Lung (tissue), 12 donors: ENCODE measurements around the gene ENGASE. TPM values are rescaled to one million over a fixed set of nuclear protein-coding genes. Genes with fewer than 3 reads are reported as not detected.

Source experiments
- ATAC-seq: fragments of 200-7000 bp; cut with Tn5 transposase; one replicate; pipeline ENCODE4 v1.9.1; 2020; ENCODE audit warnings: moderate number of reproducible peaks; ENCODE audit not compliant: insufficient read depth, low FRiP score
- DNase-seq, 3 donors: peaks; one replicate each; pipeline ENCODE4 v3.0.0-alpha.2; 2013 to 2017
- H3K27ac ChIP-seq, 2 donors: one replicate each; pipeline ENCODE4 v1.5.1; 2013; ENCODE audit warnings: mild to moderate bottlenecking in 2 of 2, moderate library complexity in 2 of 2, control low read depth in 1 of 2, inconsistent platforms in 1 of 2, low read depth in 1 of 2, low read length in 1 of 2
- H3K27me3 ChIP-seq, 3 donors: one replicate each; pipeline ENCODE4 v1.5.1; 2013; ENCODE audit warnings: low read length in 2 of 3; ENCODE audit not compliant: control insufficient read depth in 3 of 3, insufficient read depth in 3 of 3
- H3K36me3 ChIP-seq, 4 donors: one replicate each; pipeline ENCODE4 v1.5.1; 2013; ENCODE audit warnings: low read length in 4 of 4, mild to moderate bottlenecking in 1 of 4, moderate library complexity in 1 of 4; ENCODE audit not compliant: control insufficient read depth in 4 of 4, insufficient read depth in 4 of 4
- H3K4me1 ChIP-seq, 5 donors: one replicate each; pipeline ENCODE4 v1.5.1; 2013; ENCODE audit warnings: low read length in 5 of 5, mild to moderate bottlenecking in 2 of 5, moderate library complexity in 1 of 5; ENCODE audit not compliant: control insufficient read depth in 5 of 5, insufficient read depth in 5 of 5
- H3K4me3 ChIP-seq: one replicate; pipeline ENCODE4 v1.5.1; 2013; ENCODE audit warnings: mild to moderate bottlenecking, control low read depth, moderate library complexity
- H3K9ac ChIP-seq, 2 donors: one replicate each; pipeline ENCODE4 v1.5.1; 2013; ENCODE audit warnings: low read length in 2 of 2, control low read depth in 1 of 2; ENCODE audit not compliant: insufficient read depth in 1 of 2
- H3K9me3 ChIP-seq, 4 donors: one replicate each; pipeline ENCODE4 v1.5.1; 2013; ENCODE audit warnings: low read length in 3 of 4, mild to moderate bottlenecking in 1 of 4, moderate library complexity in 1 of 4; ENCODE audit not compliant: control insufficient read depth in 4 of 4, insufficient read depth in 3 of 4
- CTCF ChIP-seq: IDR thresholded peaks from 2 replicates; pipeline ENCODE4 v1.5.1; 2012; ENCODE audit warnings: mild to moderate bottlenecking; ENCODE audit errors: control extremely low read depth, extremely low read depth
- WGBS, 2 donors: extraction: QIAGEN DNeasy Blood & Tissue Kit; methylation state at CpG; one replicate each; pipeline ENCODE4 v1.1.7; 2013; 5-methylcytosine and 5-hydroxymethylcytosine counted together
- polyA plus RNA-seq, 2 donors: library from polyadenylated mRNA; stranded (reverse); fragments of 200-250 nt; gene quantifications; one replicate each; pipeline ENCODE4 v1.2.1, GENCODE V29; 2013
- total RNA-seq, 2 donors: library from RNA; depleted of rRNA in 1 of 2; stranded (reverse); fragments of >200 nt in 1 of 2; gene quantifications; one replicate each; pipeline ENCODE4 v1.2.1, GENCODE V29; 2014 to 2021
- donor health status: control.
- donor health status: control.
- donor health status: Bipolar disorder and iron deficiency.
- donor health status: healthy.
- donor health status: DM: yes; HTN: yes; CAD: no.

ENGASE gene
- total and polyA plus RNA-seq, 4 donors = 19.0 to 45.7 (median 32.5) TPM

GRCh38 chr17:79075446-79075750 is 774 bp downstream of the ENGASE start:
- Histone ChIP-seq H3K4me1 (peaks cover 0 to 8% (median 5%) of the 10 kb centered on the region in 5 donors), H3K4me3 (peak overlapping the region; percentile 82), H3K27ac (peak overlapping the region; percentile 89 to 91), H3K36me3 (peaks cover 4 to 16% (median 7%) of the 10 kb centered on the region in 4 donors), H3K27me3 (no peaks in the 10 kb centered on the region), H3K9me3 (no peaks in the 10 kb centered on the region), H3K9ac (peak overlapping the region; percentile 63 to 66)
- 7 to 13% methylated on average over 6 of the region's 6 CpGs for WGBS, 2 donors
- DNase-seq (peak in 2 of 3 donors; percentile 25 to 29), ATAC-seq (no peak)
- TF ChIP-seq CTCF = no peak

- Histone ChIP-seq H3K9me3 (no peaks in the 10 kb centered on the region), H3K36me3 (peaks cover 5 to 21% (median 8%) of the 10 kb centered on the region in 4 donors), H3K4me3 (no peak overlapping the region), H3K27me3 (no peaks in the 10 kb centered on the region), H3K4me1 (peaks cover 0 to 8% (median 5%) of the 10 kb centered on the region in 5 donors), H3K9ac (peak overlapping the region; percentile 7 to 63), H3K27ac (peak overlapping the region in 1 of 2 donors; percentile 11)
- DNase-seq (no peak), ATAC-seq (no peak)
- WGBS, 2 donors = 83 to 86% methylated on average over 9 of the region's 9 CpGs
- TF ChIP-seq CTCF = no peak
Observed at GRCh38 chr17:79075861-79076406, 1.3 kb downstream of the ENGASE start.

DNA sequence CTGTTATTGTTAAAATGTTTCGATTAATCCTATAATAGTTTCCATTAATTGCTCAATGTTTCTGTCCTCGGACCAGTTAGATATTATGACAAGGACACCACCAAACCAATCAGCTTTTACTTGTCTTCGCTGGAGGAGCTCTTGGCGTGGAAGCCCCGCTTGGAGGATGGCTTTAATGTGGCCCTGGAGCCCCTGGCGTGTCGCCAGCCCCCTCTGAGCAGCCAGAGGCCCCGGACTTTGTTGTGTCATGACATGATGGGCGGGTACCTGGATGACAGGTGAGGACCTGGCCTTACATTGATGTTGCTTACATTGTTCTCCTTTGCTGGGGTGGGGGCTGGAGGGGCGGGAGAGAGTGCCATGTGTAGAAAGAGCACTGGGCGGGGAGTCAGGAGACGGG is 3.0 kb downstream of the ENGASE start:
- Histone ChIP-seq H3K9me3 (no peaks in the 10 kb centered on the region), H3K4me3 (no peak overlapping the region), H3K36me3 (peaks cover 5 to 29% (median 13%) of the 10 kb centered on the region in 4 donors), H3K9ac (no peak overlapping the region), H3K27ac (no peak overlapping the region), H3K27me3 (no peaks in the 10 kb centered on the region), H3K4me1 (peaks cover 0 to 8% (median 5%) of the 10 kb centered on the region in 5 donors)
- TF ChIP-seq CTCF = no peak
- WGBS, 2 donors = 91 to 94% methylated on average over 12 of the region's 12 CpGs
- ATAC-seq (no peak), DNase-seq (no peak)
